B cell (primary cell): ENCODE results near the gene CLN6. TPM values are rescaled to one million over a fixed set of nuclear protein-coding genes. Genes with fewer than 3 reads are reported as not detected.

Experiments
- ATAC-seq: fragments of 200-7000 bp; cut with Tn5 transposase; one replicate; pipeline ENCODE4 v1.10.0; 2021; ENCODE audit warnings: low read depth, mild to moderate bottlenecking, moderate number of reproducible peaks, moderate library complexity
- CTCF ChIA-PET: fragments of 350-600 bp; sonication (Branson Sonifier 250); formaldehyde crosslinking; loops from one replicate; lab custom pipeline; 2021; ENCODE audit warnings: antibody characterized with exemption, inconsistent platforms; lab: Charles Lee
- POLR2A ChIA-PET: fragments of 350-600 bp; sonication (Branson Sonifier 250); formaldehyde crosslinking; loops from one replicate; lab custom pipeline; 2021; ENCODE audit warnings: antibody characterized with exemption; lab: Charles Lee
- DNase-seq: peaks from one replicate; pipeline ENCODE4 v3.0.0; 2013
- H2AFZ ChIP-seq: 2 replicates; pipeline ENCODE4 v1.6.1; 2012; ENCODE audit warnings: mild to moderate bottlenecking, low read depth, low read length; ENCODE audit not compliant: insufficient read depth, poor library complexity, severe bottlenecking
- H3K27ac ChIP-seq, 2 donors: 1 replicate in 1 of 2; 2 replicates in 1 of 2; pipeline ENCODE4 v1.5.1; 2012 to 2013; ENCODE audit warnings: low read length in 2 of 2, mild to moderate bottlenecking in 2 of 2, moderate library complexity in 1 of 2
- H3K27me3 ChIP-seq, 4 experiments: fragments of 200-600 bp in 1 of 4; sonication (generic) in 1 of 4; replicated peaks in 1 of 4; 1 replicate in 2 of 4; 2 replicates in 2 of 4; pipeline versions ENCODE4 v1.6.1 to v1.7.0; 2013 to 2016; ENCODE audit warnings: low read length in 3 of 4, mild to moderate bottlenecking in 2 of 4, mixed read lengths in 1 of 4, moderate library complexity in 1 of 4; ENCODE audit not compliant: insufficient read depth in 4 of 4, control insufficient read depth in 3 of 4; ENCODE audit errors: control extremely low read depth in 1 of 4
- H3K36me3 ChIP-seq, 2 experiments: replicated peaks in 1 of 2; 1 replicate in 1 of 2; 2 replicates in 1 of 2; pipeline versions ENCODE4 v1.6.1 to v1.7.1; 2013; ENCODE audit warnings: low read length in 1 of 2; ENCODE audit not compliant: insufficient read depth in 2 of 2, control insufficient read depth in 1 of 2; ENCODE audit errors: control extremely low read depth in 1 of 2, extremely low read depth in 1 of 2
- H3K4me1 ChIP-seq, 2 donors: fragments of 200-600 bp in 1 of 2; sonication (generic) in 1 of 2; 1 replicate in 1 of 2; 2 replicates in 1 of 2; pipeline versions ENCODE4 v1.5.1 to v1.6.1; 2013 to 2017; ENCODE audit warnings: low read length in 2 of 2; ENCODE audit not compliant: control insufficient read depth in 2 of 2, insufficient read depth in 2 of 2
- H3K4me2 ChIP-seq: replicated peaks from 2 replicates; pipeline ENCODE3; 2012; ENCODE audit warnings: mild to moderate bottlenecking, low read depth, low read length; ENCODE audit not compliant: poor library complexity, severe bottlenecking
- H3K4me3 ChIP-seq, 5 experiments: fragments of 200-600 bp in 1 of 5; sonication (generic) in 1 of 5; 1 replicate in 3 of 5; 2 replicates in 2 of 5; pipeline versions ENCODE4 v1.5.1 to v1.7.0; 2011 to 2016; ENCODE audit warnings: low read length in 4 of 5, mild to moderate bottlenecking in 4 of 5, low read depth in 2 of 5, control low read depth in 1 of 5, moderate library complexity in 1 of 5; ENCODE audit not compliant: insufficient read depth in 1 of 5; ENCODE audit errors: control extremely low read depth in 1 of 5, extremely low read depth in 1 of 5
- H3K79me2 ChIP-seq: fragments of 200-600 bp; sonication (generic); one replicate; pipeline ENCODE4 v1.6.0; 2016; ENCODE audit warnings: low read length; ENCODE audit not compliant: control insufficient read depth, insufficient read depth
- H3K9ac ChIP-seq: fragments of 200-600 bp; sonication (generic); 2 replicates; pipeline ENCODE4 v1.6.1; 2017; ENCODE audit warnings: mild to moderate bottlenecking, low read length, moderate library complexity
- H3K9me3 ChIP-seq, 3 donors: one replicate each; pipeline versions ENCODE4 v1.6.1 to v1.7.1; 2013; ENCODE audit warnings: low read length in 2 of 3; ENCODE audit not compliant: control insufficient read depth in 2 of 3, insufficient read depth in 1 of 3; ENCODE audit errors: control extremely low read depth in 1 of 3
- H4K20me1 ChIP-seq: 2 replicates; pipeline ENCODE4 v1.6.0; 2012; ENCODE audit warnings: mild to moderate bottlenecking, low read length; ENCODE audit not compliant: insufficient read depth, control insufficient read depth, poor library complexity, severe bottlenecking
- H3K27ac Mint-ChIP-seq: one replicate; pipeline ENCODE4 v1.8.0; 2021; ENCODE audit warnings: mixed read lengths
- H3K27me3 Mint-ChIP-seq: one replicate; pipeline ENCODE4 v1.8.0; 2021; ENCODE audit warnings: mixed read lengths
- H3K4me1 Mint-ChIP-seq: one replicate; pipeline ENCODE4 v1.8.0; 2021; ENCODE audit warnings: mixed read lengths
- H3K4me3 Mint-ChIP-seq: one replicate; pipeline ENCODE4 v1.8.0; 2021; ENCODE audit warnings: mixed read lengths
- H3K9me3 Mint-ChIP-seq: one replicate; pipeline ENCODE4 v1.8.0; 2022; ENCODE audit warnings: mixed read lengths; ENCODE audit not compliant: insufficient read depth
- EZH2 ChIP-seq: IDR thresholded peaks from 2 replicates; pipeline ENCODE4 v1.6.1; 2012; ENCODE audit warnings: borderline replicate concordance, low read depth, mild to moderate bottlenecking, moderate library complexity, low read length; ENCODE audit not compliant: insufficient read depth, poor library complexity, severe bottlenecking
- WGBS: methylation state at CpG from one replicate; pipeline ENCODE4 v1.1.5; 2013; ENCODE audit warnings: missing lambda C conversion rate; ENCODE audit not compliant: insufficient coverage; 5-methylcytosine and 5-hydroxymethylcytosine counted together
- intact Hi-C: fragments of 100-400 bp; cut with micrococcal nuclease; formaldehyde crosslinking; loops from one replicate; pipeline ENCODE4 v1.10.0; 2022
- polyA plus RNA-seq: library from polyadenylated mRNA; depleted of rRNA; stranded (reverse); fragments of >200 nt; gene quantifications from 2 replicates; pipeline ENCODE4 v1.2.3, GENCODE V29; 2012
- total RNA-seq, 2 donors: library from RNA; stranded (reverse); fragments of 120-200 nt in 1 of 2; gene quantifications; 1 replicate in 1 of 2; 2 replicates in 1 of 2; pipeline versions ENCODE4 v1.2.3 to v1.2.4, GENCODE V29; 2013 to 2022
- TF ChIP-seq, protein P1 (sequence below): fragments of 200-600 bp; IDR thresholded peaks from one replicate; pipeline ENCODE4 v1.8.0; 2022; ENCODE audit warnings: antibody characterized with exemption, mild to moderate bottlenecking

CLN6 gene
- total and polyA plus RNA-seq, 2 donors (not counting 1 experiment from before 2014, with no cell fraction given), result 22.8 TPM

DNA sequence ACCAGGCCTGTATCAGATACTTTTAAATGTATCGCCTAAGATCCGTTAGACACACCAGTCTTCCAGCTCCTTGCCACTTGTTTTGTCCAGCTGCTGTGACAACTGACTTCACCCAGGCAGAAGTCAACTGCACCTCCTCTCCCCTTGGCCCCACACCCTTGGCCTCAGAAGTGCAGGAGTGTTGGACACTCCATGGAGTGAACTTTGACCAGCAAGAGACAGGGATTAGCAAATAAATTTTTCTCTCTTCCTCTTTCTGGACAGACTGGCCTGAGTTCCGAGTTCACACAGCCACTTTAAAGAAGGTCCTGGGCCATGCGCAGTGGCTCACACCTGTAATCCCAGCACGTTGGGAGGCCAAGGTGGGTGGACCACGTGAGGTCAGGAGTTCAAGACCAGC, 2.9 kb upstream of the CLN6 start:
- intact Hi-C loops, result no loop called here
- H3K27me3 ChIP-seq, result peaks cover 0 to 2% (median 0%) of the 10 kb centered on the region in 4 experiments
- peaks cover 30% of the 10 kb centered on the region for H3K4me1 Mint-ChIP-seq
- TF ChIP-seq, protein P1, sequence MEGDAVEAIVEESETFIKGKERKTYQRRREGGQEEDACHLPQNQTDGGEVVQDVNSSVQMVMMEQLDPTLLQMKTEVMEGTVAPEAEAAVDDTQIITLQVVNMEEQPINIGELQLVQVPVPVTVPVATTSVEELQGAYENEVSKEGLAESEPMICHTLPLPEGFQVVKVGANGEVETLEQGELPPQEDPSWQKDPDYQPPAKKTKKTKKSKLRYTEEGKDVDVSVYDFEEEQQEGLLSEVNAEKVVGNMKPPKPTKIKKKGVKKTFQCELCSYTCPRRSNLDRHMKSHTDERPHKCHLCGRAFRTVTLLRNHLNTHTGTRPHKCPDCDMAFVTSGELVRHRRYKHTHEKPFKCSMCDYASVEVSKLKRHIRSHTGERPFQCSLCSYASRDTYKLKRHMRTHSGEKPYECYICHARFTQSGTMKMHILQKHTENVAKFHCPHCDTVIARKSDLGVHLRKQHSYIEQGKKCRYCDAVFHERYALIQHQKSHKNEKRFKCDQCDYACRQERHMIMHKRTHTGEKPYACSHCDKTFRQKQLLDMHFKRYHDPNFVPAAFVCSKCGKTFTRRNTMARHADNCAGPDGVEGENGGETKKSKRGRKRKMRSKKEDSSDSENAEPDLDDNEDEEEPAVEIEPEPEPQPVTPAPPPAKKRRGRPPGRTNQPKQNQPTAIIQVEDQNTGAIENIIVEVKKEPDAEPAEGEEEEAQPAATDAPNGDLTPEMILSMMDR, result no peak
- TF ChIP-seq EZH2, result no peak
- H3K27me3 Mint-ChIP-seq, result peaks cover 4% of the 10 kb centered on the region
- ATAC-seq (no peak), DNase-seq (no peak)
- no peaks in the 10 kb centered on the region for H4K20me1 ChIP-seq
- CTCF ChIA-PET, result interaction anchor here (1.2 kb wide), 1 partner anchor 45 kb away, joined by 4 read pairs; the partner anchor contains the start of gene FEM1B
- no peak overlapping the region for H3K4me3 ChIP-seq
- 90% methylated on average over 6 of the region's 6 CpGs for WGBS
- POLR2A ChIA-PET, result interaction anchor here (0.6 kb wide), 1 partner anchor 96 kb away, joined by 3 read pairs; no protein-coding TSS in a partner anchor
- H3K9me3 ChIP-seq, result no peaks in the 10 kb centered on the region
- peaks cover 14 to 30% of the 10 kb centered on the region in 2 donors for H3K4me1 ChIP-seq
- H3K27ac ChIP-seq, result no peak overlapping the region
- peaks cover 36% of the 10 kb centered on the region for H3K79me2 ChIP-seq
- H3K4me3 Mint-ChIP-seq, result no peak overlapping the region
- H3K27ac Mint-ChIP-seq, result no peak overlapping the region
- no peak overlapping the region for H3K9ac ChIP-seq
- H3K9me3 Mint-ChIP-seq, result no peaks in the 10 kb centered on the region
- no peak overlapping the region for H2AFZ ChIP-seq
- H3K36me3 ChIP-seq, result no peaks in the 10 kb centered on the region
- no peak overlapping the region for H3K4me2 ChIP-seq

DNA sequence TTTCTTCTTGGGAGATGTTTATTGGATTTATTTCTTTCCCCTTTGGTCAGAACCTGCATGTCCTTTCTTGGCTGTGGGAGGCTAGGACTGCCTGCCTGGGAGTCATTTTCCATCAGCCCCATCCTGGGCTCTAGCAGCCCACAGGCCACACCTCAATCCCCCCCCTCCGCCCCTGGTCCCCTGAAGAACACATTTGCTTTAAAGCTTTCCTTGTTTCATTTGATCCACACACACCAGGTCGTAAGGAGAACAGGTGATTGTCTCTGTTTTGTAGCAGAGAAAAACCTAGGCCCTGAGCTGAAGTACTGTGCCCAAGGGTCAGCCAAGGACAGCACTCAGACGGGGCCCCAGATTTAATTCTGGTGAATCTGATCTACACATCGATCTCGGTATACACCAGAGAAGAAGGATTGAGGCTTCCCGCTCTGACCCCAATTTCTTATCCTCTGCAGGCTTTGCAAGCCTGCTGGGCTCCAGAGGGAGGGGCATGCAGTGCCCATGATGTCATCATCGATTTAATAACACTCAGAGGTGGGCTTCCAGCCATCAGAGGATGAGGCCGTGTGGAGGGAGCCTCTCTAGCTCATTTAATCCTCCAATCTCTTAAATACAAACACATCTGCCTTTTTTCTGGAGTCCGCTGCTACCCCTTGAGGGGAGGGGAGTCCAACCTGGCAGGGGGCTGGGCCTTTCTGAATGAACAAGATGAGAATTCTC, 1.7 kb upstream of the CLN6 start:
- H2AFZ ChIP-seq, result no peak overlapping the region
- Mint-ChIP-seq H3K4me3 (peak overlapping the region; percentile 67), H3K4me1 (peaks cover 34% of the 10 kb centered on the region), H3K27ac (peak overlapping the region; percentile 61), H3K27me3 (peaks cover under 1% of the 10 kb centered on the region), H3K9me3 (no peaks in the 10 kb centered on the region)
- H3K4me1 ChIP-seq, result peaks cover 14 to 30% of the 10 kb centered on the region in 2 donors
- H3K27me3 ChIP-seq, result peaks cover 0 to 2% (median 0%) of the 10 kb centered on the region in 4 experiments
- H3K4me3 ChIP-seq, result no peak overlapping the region
- WGBS, result 98% methylated on average over 5 of the region's 9 CpGs
- H3K4me2 ChIP-seq, result no peak overlapping the region
- no peak overlapping the region for H3K27ac ChIP-seq
- H3K79me2 ChIP-seq, result peaks cover 46% of the 10 kb centered on the region
- intact Hi-C loops, result no loop called here
- ATAC-seq (no peak), DNase-seq (no peak)
- no peak overlapping the region for H3K9ac ChIP-seq
- POLR2A ChIA-PET, result no interaction called here
- no peaks in the 10 kb centered on the region for H4K20me1 ChIP-seq
- no peaks in the 10 kb centered on the region for H3K9me3 ChIP-seq
- no peaks in the 10 kb centered on the region for H3K36me3 ChIP-seq
- TF ChIP-seq EZH2, result no peak
- TF ChIP-seq, protein P1, result no peak
- CTCF ChIA-PET, result no interaction called here
